ENCODE data around the gene CARHSP1.
"Not testable (repeated sequence)": the region's sequence is repeated elsewhere in the genome, so short reads cannot be mapped to it uniquely, and the experiment has no call there.

CARHSP1 gene

DNA sequence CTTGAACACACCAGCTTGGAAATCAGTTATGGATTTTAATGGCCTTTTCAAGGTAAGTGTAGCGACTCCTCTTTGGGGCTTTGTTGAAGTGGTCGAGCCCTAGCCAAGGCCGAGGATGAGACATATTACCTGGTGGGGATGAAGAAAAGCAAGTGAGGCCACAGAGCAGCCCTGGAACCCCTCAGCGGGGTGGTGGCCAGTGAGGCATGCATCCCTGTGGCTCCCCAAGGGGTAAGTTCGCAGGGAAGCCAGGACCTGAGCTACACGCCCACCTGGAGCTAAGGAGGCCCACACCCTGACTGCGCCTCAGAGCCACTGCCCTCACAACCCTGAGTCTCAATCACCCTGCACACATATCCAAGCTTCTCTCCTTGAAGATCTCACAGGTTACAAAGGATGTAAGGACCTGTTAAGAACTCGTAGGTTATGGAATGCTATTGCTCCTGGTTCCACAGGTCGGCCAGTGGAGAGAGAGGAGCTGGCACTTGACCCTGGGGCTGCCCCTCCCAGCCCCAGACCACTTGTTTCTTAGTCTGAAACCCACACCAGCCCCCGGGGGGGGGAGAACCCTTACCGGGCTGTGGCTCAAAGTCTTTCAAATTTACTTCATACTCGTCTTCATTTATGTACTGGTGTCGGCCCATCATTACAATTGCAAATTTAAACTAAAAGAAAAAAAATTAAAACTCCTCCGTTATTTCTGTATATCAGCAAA lies 25.3 kb upstream of the CARHSP1 start:
- DNase-seq (ENCODE audit: insufficient read length, low spot score): no peak
- no peak for FAIRE-seq

DNA sequence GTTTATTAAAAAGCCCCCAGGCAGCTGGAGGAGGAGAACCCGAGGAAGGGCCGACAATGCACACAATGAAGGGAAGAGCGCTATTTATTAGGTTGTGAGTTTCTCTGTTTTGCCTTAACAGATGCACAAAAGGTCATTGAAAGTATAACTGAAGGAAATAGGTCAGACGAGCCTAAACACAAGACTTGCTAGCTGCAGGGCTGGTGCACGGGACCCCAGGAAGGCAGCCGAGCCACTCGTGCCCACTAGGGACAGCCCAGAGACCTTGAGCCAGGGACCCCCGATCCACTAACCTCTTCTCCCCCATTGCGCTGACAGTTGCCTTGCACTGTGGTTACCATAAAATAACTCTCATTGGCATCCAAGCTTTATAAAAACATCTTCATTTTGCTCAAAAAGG lies 24.6 kb upstream of the CARHSP1 start:
- DNase-seq (ENCODE audit: insufficient read length, low spot score) (no peak), FAIRE-seq (no peak)

- DNase-seq (ENCODE audit: insufficient read length, low spot score): no peak
- peak; percentile 63 for FAIRE-seq
These were observed 23.3 kb upstream of the CARHSP1 start for GRCh38 chr16:8892101-8892575.

DNA sequence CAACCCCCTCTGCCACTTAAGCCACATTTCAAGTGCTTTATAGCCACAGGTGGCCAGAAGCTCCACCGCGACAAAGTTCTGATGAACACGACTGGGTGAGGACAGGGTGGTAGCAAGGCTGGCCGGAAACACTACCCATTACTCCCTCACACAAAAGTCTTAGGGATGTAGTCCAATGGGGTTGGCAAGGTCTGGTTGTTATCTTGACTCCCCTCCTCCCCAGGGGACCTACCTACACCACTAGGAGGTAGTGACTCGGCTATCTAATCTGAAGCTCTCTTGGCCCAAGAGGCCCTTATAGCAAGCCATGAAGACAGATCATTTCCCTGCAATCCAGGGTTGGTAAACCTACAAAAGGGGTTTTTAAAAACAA lies 21.7 kb upstream of the CARHSP1 start:
- DNase-seq (ENCODE audit: insufficient read length, low spot score) (no peak), FAIRE-seq (no peak)

- DNase-seq (ENCODE audit: insufficient read length, low spot score) (no peak), FAIRE-seq (no peak)
These were observed 21.2 kb upstream of the CARHSP1 start for GRCh38 chr16:8889893-8890548.

DNA sequence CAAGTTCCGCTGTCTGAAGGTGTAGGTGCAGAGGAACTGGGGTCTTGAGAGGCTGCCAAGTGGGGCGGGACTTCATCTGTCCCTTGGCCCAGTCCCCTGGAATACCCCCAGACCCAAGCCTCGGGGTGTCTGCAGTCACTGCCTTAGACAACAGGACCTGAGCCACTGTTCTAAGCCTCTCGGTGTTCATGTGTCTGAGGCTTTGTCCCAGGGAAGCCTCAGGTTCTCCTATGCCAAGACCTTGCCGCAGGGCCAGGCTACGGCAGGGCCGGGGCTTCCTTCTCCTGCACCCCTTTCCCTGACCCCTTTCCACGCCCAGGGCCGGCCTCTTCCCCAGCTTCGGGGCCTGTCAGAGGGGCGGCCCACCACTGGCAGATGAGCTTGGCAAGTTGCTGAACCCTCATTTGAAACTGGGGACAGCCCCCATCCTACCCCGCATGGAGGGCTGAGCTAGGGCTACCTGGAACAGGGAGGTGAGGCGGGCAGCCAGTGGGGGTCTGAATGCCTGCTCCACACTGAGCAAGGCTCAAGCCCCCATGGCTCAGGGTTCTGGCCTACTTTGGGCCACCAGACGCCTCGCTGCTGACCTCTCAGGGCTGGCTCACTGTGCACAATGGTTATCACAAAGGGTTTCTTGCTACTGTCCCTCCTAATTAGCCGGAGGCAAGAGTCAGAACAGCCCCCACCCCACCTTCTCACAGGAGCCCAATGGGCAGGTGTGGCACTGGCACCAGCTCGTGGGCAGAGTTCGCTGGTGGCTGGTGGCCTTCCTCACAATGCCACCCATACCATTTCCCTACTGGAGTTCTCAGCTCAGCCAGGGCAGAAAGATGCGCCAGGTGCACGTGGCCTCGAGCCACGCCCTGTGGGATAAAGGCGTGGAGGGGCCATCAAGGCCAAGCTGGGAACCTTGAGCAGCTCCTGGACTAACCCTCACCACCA lies 20.4 kb upstream of the CARHSP1 start:
- FAIRE-seq (no peak), DNase-seq (ENCODE audit: insufficient read length, low spot score) (no peak)

DNA sequence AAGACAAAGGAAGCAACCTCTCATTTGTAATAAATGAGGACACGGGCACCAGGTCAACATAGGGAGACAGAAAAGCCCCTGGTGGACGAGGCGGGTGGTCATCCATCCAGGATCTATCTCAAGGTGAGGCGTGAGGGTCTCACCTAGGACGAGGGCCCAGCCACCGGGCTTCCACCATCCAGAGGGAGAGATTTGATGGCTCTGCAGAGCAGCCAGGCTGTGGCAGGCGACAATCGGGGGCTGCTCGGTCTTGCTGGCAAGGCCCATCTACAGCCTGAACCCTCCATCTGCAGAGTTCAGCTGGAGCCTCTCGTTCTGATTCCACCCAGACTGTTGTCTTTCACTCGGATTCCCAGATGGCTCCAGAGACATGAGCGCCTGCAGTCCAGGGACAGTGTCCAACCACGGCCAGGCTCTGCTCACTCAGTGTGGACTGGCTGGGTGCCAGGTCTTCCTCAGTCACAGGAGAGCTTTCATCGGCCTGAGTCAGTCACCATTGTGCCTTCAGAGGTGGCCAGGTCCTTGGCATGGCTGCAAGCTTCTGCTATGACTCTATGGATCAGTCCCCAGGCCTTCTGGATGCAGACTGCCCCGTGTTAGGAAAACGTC lies 19.2 kb upstream of the CARHSP1 start:
- DNase-seq (ENCODE audit: insufficient read length, low spot score): no peak
- FAIRE-seq: no peak

DNA sequence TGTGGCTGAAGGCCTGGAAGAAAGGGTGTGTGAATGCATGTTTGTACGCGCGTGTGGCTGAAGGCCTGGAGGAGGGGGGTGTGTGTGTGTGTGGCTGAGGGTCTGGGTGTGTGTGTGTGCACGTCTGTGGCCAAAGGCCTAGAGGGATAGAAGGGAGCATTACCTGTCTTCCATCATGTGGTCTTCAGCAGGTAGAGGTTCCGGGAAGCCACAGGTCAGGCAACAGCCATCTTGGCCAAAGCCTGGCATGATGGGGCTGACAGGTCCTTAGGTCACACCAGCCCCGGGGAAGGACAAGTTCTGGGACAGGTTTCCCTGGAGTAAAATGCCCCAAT lies 18.6 kb upstream of the CARHSP1 start:
- FAIRE-seq: no peak
- no peak for DNase-seq (ENCODE audit: insufficient read length, low spot score)

- FAIRE-seq (no peak), DNase-seq (ENCODE audit: insufficient read length, low spot score) (no peak)
These were observed 18.0 kb upstream of the CARHSP1 start for GRCh38 chr16:8886593-8887430.

DNA sequence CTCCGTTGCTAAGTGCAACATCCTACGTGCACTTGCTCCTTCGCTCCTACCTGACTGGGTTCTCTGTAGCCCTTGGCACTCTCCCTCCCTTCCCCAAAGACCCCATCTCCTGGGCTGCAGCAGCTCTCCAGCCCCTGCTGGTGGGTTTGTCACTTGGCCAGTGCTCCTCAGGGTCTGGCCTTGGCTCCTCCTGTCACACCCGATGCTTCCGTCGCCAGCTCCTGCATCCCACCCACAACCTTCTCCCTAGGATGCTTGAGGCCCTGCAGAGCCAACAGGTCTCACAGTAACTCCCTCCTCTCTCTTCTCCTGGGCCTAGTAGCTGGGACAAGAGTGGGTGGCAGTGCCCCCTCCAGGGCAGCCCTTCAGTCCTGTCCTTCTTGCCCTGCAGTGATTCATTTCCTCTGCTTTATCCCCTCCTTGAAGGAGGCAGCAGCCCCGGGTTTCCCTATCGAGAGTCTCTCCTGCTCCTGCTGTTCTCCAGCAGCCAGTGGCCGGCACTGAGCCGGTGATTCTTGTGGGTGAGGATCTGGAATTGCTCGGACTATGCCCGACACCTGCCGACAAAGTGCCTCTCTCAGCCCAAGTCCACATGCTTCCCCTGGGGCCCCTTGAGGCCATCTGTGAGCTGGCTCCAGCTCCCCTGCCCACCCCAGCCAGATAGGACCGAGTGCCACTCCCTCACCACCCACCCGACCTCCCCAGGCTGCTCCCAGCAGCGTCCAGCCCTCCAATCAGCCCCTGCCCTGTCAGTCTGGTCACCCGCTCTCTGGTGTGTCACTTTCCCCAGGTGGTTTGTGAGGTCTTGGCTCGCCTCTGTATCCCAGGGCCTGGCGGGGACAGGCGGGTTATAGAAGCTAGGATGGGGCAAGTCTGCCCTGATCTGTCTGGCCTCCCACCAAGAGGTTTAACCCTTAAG lies 17.1 kb upstream of the CARHSP1 start:
- FAIRE-seq (no peak), DNase-seq (ENCODE audit: insufficient read length, low spot score) (no peak)

- FAIRE-seq (no peak), DNase-seq (ENCODE audit: insufficient read length, low spot score) (no peak)
These were observed 14.0 kb upstream of the CARHSP1 start for GRCh38 chr16:8882725-8883377.

DNA sequence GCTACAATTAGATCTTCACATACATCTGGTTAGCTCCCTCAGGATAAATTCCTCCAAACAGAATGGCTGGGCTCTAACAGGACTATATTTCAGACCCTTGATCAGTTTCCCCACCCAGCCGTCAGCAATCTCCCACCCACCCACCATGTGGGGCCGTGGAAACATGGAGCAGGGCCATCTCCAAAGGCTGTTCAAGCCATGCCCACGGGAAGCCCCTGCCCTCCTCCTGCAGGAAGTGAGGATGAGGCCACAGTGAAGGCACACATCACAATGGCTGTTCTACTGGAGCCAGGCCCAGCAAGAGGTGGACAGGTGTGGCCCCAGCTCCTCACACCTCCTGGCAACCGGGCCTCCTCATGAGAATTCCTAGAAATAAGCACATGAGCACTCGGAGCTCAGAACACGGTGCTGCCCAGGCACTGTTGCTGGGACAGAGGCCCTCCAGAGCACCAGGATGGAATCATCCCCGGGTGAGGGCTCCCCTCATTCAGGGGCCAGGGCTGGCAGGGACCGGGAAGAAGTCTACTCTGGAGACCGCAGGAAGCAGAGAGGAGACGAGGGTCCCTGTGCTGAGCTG lies 13.3 kb upstream of the CARHSP1 start, which contains the start of gene LITAFD:
Gene LITAFD, plus strand, starts transcription at position 311 of the 577 bp plus-strand sequence. CDS start 2,005 bp downstream, outside the sequence.
- DNase-seq (ENCODE audit: insufficient read length, low spot score) (no peak), FAIRE-seq (no peak)

GRCh38 chr16:8880839-8881510 lies 12.2 kb upstream of the CARHSP1 start:
- DNase-seq (ENCODE audit: insufficient read length, low spot score): no peak
- FAIRE-seq: no peak

- no peak for DNase-seq (ENCODE audit: insufficient read length, low spot score)
- no peak for FAIRE-seq
These were observed 9.7 kb upstream of the CARHSP1 start for GRCh38 chr16:8878523-8878911.

GRCh38 chr16:8877894-8878522 lies 9.2 kb upstream of the CARHSP1 start:
- FAIRE-seq: no peak

GRCh38 chr16:8875317-8875716 lies 6.5 kb upstream of the CARHSP1 start:
- FAIRE-seq: not testable (repeated sequence)

More at GRCh38 chr16:8877894-8878522, 9.2 kb upstream of the CARHSP1 start:
- no peak for DNase-seq (ENCODE audit: insufficient read length, low spot score)

GRCh38 chr16:8874388-8874787 lies 5.6 kb upstream of the CARHSP1 start:
- no peak for DNase-seq (ENCODE audit: insufficient read length, low spot score)
- FAIRE-seq: no peak

More at GRCh38 chr16:8875317-8875716, 6.5 kb upstream of the CARHSP1 start:
- DNase-seq (ENCODE audit: insufficient read length, low spot score): not testable (repeated sequence)
